ENCODE data around the gene NUDT16L1.

NUDT16L1 gene

GRCh38 chr16:4693296-4693955 is at the start of gene NUDT16L1:
TSS of gene NUDT16L1 (plus strand) at chr16:4693562. CDS start at chr16:4693727, 165 bp downstream.
- peak; percentile 92 to 96 (median 96) for DNase-seq (ENCODE audit: low read depth in 3 of 3)

GRCh38 chr16:4646773-4647643 is 46.4 kb upstream of the NUDT16L1 start:
- no peak for DNase-seq (ENCODE audit: low read depth in 3 of 3)

DNA sequence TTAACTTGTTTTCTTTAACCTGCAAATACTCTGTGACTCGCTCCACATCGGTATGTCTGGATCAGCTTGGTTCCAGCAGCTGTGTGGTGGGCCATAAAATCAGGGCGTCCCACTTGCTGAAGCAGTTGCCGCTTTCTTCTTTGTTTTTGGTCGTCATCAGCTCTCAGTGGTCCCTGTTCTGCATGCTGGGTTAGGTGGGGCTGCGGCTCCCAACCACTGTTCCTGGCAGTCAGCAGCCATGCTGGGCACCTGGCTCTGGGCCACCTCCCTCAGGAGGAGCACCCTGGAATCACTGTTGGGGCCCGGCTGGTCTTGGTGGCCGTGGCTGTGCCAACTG is 45.8 kb upstream of the NUDT16L1 start:
- DNase-seq (ENCODE audit: low read depth in 3 of 3), result no peak

DNA sequence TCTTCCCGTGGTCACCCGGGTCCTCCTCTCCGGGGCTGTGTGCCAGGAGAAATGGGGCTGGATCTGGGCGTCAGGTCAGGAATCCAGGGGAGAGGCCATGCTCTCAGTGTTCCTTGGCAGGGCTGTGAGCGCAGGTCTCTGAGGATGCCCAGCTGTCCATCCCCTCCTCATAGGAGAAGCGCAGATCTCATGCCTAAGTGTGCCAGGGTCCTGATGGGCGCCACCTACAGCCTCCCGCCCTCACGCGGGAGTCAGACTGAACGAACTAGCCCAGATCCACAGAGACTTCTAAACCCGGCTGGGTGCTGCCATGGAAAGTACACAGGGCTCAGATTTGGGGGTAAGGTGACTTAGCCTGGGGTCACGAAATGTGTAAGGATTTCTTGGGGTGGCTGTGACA is 44.4 kb upstream of the NUDT16L1 start:
- DNase-seq (ENCODE audit: low read depth in 3 of 3), result no peak

DNA sequence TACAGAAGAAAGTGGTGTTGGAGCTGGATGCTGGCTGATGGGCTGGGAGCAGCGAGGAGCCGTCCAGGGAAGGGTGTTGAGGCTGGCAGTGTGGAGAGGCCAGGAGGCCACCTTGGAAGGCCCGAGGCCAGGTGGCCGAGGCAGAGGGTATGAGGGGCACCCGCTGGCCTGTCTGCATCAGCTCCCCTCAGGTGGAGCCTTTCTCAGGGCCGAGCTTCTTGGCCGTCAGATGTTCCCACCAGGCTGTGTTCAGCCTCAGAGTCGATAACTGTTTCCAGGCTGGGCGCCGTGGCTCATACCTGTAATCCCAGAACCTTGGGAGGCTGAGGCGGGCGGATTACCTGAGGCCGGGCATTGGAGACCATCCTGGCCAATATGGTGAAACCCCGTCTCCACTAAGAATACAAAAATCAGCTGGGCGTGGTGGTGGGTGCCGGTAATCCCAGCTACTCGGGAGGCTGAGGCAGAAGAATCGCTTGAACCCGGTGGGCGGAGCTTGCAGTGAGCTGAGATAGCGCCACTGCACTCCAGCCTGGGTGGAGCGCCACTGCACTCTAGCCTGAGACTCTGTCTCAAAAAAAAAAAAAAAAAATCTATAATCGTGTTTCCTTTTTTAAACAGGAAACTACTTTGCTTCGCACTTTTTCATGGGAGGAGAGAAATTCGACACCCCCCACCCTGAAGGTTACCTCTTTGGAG is 43.5 kb upstream of the NUDT16L1 start:
- DNase-seq (ENCODE audit: low read depth in 3 of 3), result no peak

DNA sequence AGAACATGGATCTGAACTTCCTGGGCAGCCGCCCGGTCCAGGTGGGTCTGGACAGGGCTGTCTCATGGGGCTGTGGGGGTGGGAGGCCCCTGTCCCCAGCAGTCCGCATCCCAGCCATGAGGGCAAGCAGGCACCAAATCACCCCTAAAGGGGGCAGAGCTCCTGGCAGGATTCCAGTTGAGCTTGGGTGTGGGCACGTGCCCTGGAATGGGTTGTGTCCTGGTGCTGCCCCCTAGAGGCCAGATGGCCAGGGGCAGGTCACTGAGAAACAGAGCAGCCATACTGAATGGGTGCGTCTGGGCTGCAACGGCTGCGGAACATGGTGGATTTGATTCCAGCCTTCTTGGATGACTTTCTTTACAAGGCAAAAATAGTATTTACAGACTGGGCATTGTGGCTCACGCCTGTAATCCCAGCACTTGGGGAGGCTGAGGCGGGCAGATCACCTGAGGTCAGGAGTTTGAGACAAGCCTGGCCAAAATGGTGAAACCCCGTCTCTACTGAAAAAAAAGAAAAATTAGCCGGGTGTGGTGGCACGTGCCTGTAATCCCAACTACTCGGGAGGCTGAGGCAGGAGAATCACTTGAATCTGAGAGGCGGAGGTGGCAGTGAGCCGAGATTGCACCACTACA is 42.8 kb upstream of the NUDT16L1 start:
- peak; percentile 43 to 78 (median 55) for DNase-seq (ENCODE audit: low read depth in 3 of 3)

GRCh38 chr16:4651827-4652226 is 41.5 kb upstream of the NUDT16L1 start:
- no peak for DNase-seq (ENCODE audit: low read depth in 3 of 3)

DNA sequence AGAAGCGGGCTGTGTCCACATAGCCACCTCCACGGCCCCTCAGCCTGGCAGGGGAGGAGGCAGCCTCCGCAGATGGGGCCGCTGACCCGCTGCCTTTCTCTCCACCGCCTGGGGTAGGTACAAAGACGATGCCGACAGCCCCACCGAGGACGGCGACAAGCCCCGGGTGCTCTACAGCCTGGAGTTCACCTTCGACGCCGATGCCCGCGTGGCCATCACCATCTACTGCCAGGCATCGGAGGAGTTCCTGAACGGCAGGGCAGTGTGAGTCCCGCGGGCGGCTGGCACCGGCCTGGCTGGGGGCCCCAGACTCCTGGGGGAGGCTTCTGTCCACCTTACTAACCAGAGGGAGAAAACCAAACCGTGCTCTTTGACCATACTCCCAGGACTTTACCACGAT is 40.8 kb upstream of the NUDT16L1 start:
- no peak for DNase-seq (ENCODE audit: low read depth in 3 of 3)

GRCh38 chr16:4654011-4654963 is 39.1 kb upstream of the NUDT16L1 start:
- DNase-seq (ENCODE audit: low read depth in 3 of 3), result no peak

- DNase-seq (ENCODE audit: low read depth in 3 of 3), result no peak
Observed at GRCh38 chr16:4654964-4655590, 38.3 kb upstream of the NUDT16L1 start.

DNA sequence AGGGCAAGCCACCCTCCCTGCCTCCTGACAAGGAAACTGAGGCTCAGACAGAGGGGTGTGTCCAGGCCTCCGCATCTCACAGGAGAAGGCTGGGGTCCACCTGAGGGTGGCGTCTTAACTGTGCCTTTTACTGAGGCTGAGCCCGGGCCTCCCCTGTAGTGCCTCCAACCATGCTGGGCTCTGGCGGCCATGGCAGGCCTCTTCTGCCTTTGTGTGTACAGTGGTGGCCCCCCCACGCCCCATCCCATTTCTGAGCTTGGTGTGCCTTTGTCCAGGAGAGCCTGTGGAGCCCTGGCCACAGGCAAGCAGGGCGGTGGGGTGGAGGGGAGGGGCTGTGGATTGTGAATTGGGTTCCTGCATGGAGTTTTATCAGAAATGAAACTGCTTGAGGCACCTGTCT is 37.6 kb upstream of the NUDT16L1 start:
- no peak for DNase-seq (ENCODE audit: low read depth in 3 of 3)

GRCh38 chr16:4656221-4656620 is 37.1 kb upstream of the NUDT16L1 start:
- DNase-seq (ENCODE audit: low read depth in 3 of 3), result no peak

- DNase-seq (ENCODE audit: low read depth in 3 of 3), result no peak
Observed at GRCh38 chr16:4656695-4657686, 36.4 kb upstream of the NUDT16L1 start.

DNA sequence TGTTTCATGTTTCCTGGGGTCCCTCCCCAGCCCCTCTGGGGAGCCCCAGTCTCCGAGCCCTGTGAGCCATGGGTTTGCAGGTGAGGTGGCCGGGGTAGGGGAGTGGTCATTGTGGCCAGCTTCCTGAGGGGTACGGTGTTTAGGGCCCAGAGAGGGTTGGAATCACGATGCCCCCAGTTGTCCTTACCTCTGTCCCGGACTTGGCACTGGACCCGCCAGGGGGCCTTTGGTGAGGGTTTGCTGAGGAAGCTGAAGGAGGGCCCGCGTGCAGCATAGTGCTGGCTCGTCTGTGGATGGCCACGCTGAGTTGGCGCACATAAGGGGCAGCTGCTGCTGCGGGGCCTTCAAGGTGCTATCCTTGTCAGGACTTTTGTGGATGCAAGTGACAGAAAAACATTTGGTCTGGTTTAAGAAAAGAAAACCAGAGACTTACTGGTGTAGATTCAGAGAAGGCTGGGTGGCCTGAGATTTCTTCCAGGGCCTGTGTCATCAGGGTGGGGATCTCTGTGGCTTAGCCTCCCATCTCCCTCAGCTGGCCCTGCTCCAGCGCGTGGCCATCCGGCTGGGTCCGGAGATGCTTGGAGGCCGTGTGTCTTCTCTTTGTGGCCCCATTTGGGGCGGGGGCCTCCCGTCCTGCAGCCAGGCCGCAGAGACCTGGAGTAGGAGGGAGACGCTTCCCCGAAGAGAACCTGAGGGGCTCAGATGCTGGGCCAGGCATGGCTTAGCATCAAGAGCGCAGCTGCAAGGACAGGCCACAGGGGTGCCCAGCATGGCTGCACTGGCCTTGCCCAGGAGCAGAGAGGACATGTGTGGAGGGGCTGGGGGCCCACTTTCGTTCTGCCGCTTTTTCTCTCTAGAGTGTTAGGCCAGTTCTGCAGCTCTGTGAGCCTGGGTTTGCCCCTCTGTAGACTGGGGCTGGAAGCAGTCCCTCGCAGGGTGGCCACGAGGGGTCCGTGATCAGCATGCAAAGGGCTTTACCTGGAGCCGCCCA is 33.7 kb upstream of the NUDT16L1 start:
- no peak for DNase-seq (ENCODE audit: low read depth in 3 of 3)

DNA sequence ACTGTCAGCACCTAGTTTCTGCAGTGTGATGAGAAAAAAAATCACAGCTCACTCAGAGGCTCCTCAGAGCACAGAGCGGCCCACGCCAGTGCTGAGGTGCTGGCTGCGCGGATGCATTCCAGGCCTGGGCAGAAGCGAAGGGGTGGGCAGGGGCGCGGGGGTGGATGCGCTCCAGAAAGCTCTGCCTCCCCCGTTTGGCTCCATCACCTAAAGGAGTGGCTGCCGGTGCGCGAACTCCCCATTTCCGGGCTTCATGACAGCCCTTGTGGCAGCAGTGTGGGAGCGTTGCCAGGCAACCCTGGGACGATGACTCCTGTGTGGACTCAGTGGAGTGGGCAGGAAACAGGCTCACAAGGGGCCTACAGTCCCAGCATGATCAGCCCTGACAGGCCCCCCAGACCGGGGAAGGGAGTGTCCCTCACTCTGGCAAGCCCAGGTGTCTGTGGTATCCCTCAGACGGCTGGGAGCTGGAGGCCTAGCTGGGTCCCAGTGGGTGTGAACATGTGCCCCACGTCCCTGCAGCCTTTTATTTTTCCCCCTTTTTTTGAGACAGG is 32.8 kb upstream of the NUDT16L1 start:
- DNase-seq (ENCODE audit: low read depth in 3 of 3), result peak; percentile 39 to 81 (median 46)

GRCh38 chr16:4661661-4662060 is 31.7 kb upstream of the NUDT16L1 start:
- DNase-seq (ENCODE audit: low read depth in 3 of 3), result no peak

GRCh38 chr16:4663465-4663776 is 29.9 kb upstream of the NUDT16L1 start:
- no peak for DNase-seq (ENCODE audit: low read depth in 3 of 3)

Data from stimulated activated CD4-positive, alpha-beta T cell treated with anti-CD3 and anti-CD28 coated beads, TNF-alpha, amount 100 ng/mL, for 24 hours (primary cell).